GM23338 (cell line): ENCODE data around the gene EPHA3. TPM values are rescaled to one million over a fixed set of nuclear protein-coding genes. Genes with fewer than 3 reads are reported as not detected.

Experiments used
- ATAC-seq: fragments of 200-7000 bp; cut with Tn5 transposase; 3 replicates; pipeline ENCODE4 v1.9.1; 2020
- DNase-seq: peaks from one replicate; pipeline ENCODE4 v3.0.0-alpha.2; 2015; ENCODE audit warnings: low spot score
- H2AFZ ChIP-seq: fragments of 200-600 bp; sonication (generic); 2 replicates; pipeline ENCODE4 v1.8.0; 2016; ENCODE audit warnings: antibody characterized with exemption, mild to moderate bottlenecking, moderate library complexity
- H3F3A ChIP-seq: fragments of 200-600 bp; sonication (generic); replicated peaks from 2 replicates; pipeline ENCODE4 v1.8.0; 2017; ENCODE audit warnings: antibody characterized with exemption, mixed run types, low read depth
- H3K27ac ChIP-seq: fragments of 200-600 bp; sonication (generic); 2 replicates; pipeline ENCODE4 v1.6.1; 2016; ENCODE audit warnings: low read depth
- H3K27me3 ChIP-seq: fragments of 200-600 bp; sonication (generic); 2 replicates; pipeline ENCODE4 v1.8.0; 2016; ENCODE audit warnings: mild to moderate bottlenecking, mixed run types, moderate library complexity; ENCODE audit not compliant: insufficient read depth
- H3K36me3 ChIP-seq: fragments of 200-600 bp; sonication (generic); 2 replicates; pipeline ENCODE4 v1.8.0; 2016; ENCODE audit warnings: mild to moderate bottlenecking; ENCODE audit not compliant: insufficient read depth
- H3K4me1 ChIP-seq: fragments of 200-600 bp; sonication (generic); 2 replicates; pipeline ENCODE4 v1.8.0; 2016; ENCODE audit warnings: mild to moderate bottlenecking, moderate library complexity; ENCODE audit not compliant: insufficient read depth
- H3K4me2 ChIP-seq: fragments of 200-600 bp; sonication (generic); 2 replicates; pipeline ENCODE4 v1.7.1; 2017; ENCODE audit warnings: mixed run types
- H3K4me3 ChIP-seq: fragments of 200-600 bp; sonication (generic); 2 replicates; pipeline ENCODE4 v1.6.1; 2016; ENCODE audit warnings: mixed run types
- H3K79me2 ChIP-seq: fragments of 200-600 bp; sonication (generic); replicated peaks from 2 replicates; pipeline ENCODE4 v1.8.0; 2017; ENCODE audit warnings: mild to moderate bottlenecking; ENCODE audit not compliant: insufficient read depth
- H3K9me2 ChIP-seq: fragments of 200-600 bp; sonication (generic); 2 replicates; pipeline ENCODE4 v1.8.0; 2017; ENCODE audit not compliant: insufficient read depth
- H4K20me1 ChIP-seq: fragments of 200-600 bp; sonication (generic); replicated peaks from 2 replicates; pipeline ENCODE4 v1.8.0; 2017; ENCODE audit warnings: mild to moderate bottlenecking; ENCODE audit not compliant: insufficient read depth
- H3K27ac Mint-ChIP-seq: 2 replicates; pipeline ENCODE4 v1.8.0; 2020; ENCODE audit warnings: inconsistent platforms, mild to moderate bottlenecking, moderate library complexity, mixed read lengths
- H3K27me3 Mint-ChIP-seq: 3 replicates; pipeline ENCODE4 v1.8.0; 2022; ENCODE audit warnings: low read depth, mild to moderate bottlenecking, moderate library complexity, mixed read lengths, inconsistent platforms; ENCODE audit not compliant: insufficient read depth, poor library complexity
- H3K36me3 Mint-ChIP-seq: 3 replicates; pipeline ENCODE4 v1.8.0; 2021; ENCODE audit warnings: low read depth, mild to moderate bottlenecking, inconsistent platforms, moderate library complexity, mixed read lengths
- H3K4me1 Mint-ChIP-seq: 3 replicates; pipeline ENCODE4 v1.8.0; 2020; ENCODE audit warnings: mild to moderate bottlenecking, inconsistent platforms, mixed read lengths
- H3K4me3 Mint-ChIP-seq: 3 replicates; pipeline ENCODE4 v1.8.0; 2021; ENCODE audit warnings: moderate library complexity, mild to moderate bottlenecking, inconsistent platforms, mixed read lengths
- H3K9me3 Mint-ChIP-seq: 3 replicates; pipeline ENCODE4 v1.8.0; 2020; ENCODE audit warnings: moderate library complexity, mild to moderate bottlenecking, inconsistent platforms, mixed read lengths
- EZH2phosphoT487 ChIP-seq: fragments of 200-600 bp; sonication (generic); IDR thresholded peaks from one replicate; pipeline ENCODE4 v1.8.1; 2018; ENCODE audit warnings: antibody characterized with exemption; ENCODE audit not compliant: unreplicated experiment
- JUNB ChIP-seq: IDR thresholded peaks from one replicate; pipeline ENCODE4 v1.6.1; 2016; ENCODE audit warnings: antibody characterized with exemption; ENCODE audit not compliant: unreplicated experiment
- STAT1 ChIP-seq: IDR thresholded peaks from one replicate; pipeline ENCODE4 v1.6.1; 2016; ENCODE audit warnings: antibody characterized with exemption; ENCODE audit not compliant: unreplicated experiment
- ZNF114 ChIP-seq: fragments of 250-450 bp; sonication (Bioruptor Pico); IDR thresholded peaks from 2 replicates; pipeline ENCODE4 v1.5.0; 2020; ENCODE audit warnings: mild to moderate bottlenecking, moderate library complexity
- ZNF331 ChIP-seq: fragments of 250-450 bp; sonication (Bioruptor Pico); IDR thresholded peaks from 2 replicates; pipeline ENCODE4 v1.5.0; 2020; ENCODE audit warnings: low read depth, mild to moderate bottlenecking, moderate library complexity
- ZNF462 ChIP-seq: fragments of 250-450 bp; sonication (Bioruptor Pico); IDR thresholded peaks from 2 replicates; pipeline ENCODE4 v1.5.0; 2020; ENCODE audit warnings: mild to moderate bottlenecking, moderate library complexity
- polyA plus RNA-seq: library from polyadenylated mRNA; unstranded; fragments of >200 nt; fragmentation: Nextera tagmentation; extraction: Ambion mirVana; gene quantifications from 2 replicates; pipeline ENCODE4 v1.2.1, GENCODE V29; 2016
- total RNA-seq: library from RNA; depleted of rRNA; stranded (reverse); fragments of >200 nt; shearing (Covaris generic); gene quantifications from 2 replicates; pipeline ENCODE4 v1.2.3, GENCODE V29; 2014
- TF ChIP-seq, protein P1 (sequence below), 2 experiments: fragments of 200-600 bp in 1 of 2; sonication (generic) in 1 of 2; conservative IDR thresholded peaks; 2 replicates each; pipeline versions ENCODE4 v1.5.1 to v1.6.1; 2016 to 2017; ENCODE audit warnings: antibody characterized with exemption in 2 of 2, low read depth in 2 of 2, mild to moderate bottlenecking in 2 of 2, moderate library complexity in 1 of 2
- TF ChIP-seq, protein P2 (sequence below): IDR thresholded peaks from one replicate; pipeline ENCODE4 v1.6.1; 2018; ENCODE audit warnings: antibody characterized with exemption; ENCODE audit not compliant: unreplicated experiment

The EPHA3 gene
- total and polyA plus RNA-seq, 2 experiments from 2014 or later = 0.05 to 0.21 TPM

- H3K4me1 Mint-ChIP-seq = no peaks in the 10 kb centered on the region
- ATAC-seq = no peak
- Histone ChIP-seq H3K4me3 (no peak overlapping the region), H3K4me1 (no peaks in the 10 kb centered on the region), H3K27me3 (no peaks in the 10 kb centered on the region), H3K9me2 (no peaks in the 10 kb centered on the region), H3K36me3 (no peaks in the 10 kb centered on the region), H3K4me2 (no peak overlapping the region), H4K20me1 (no peaks in the 10 kb centered on the region), H3K27ac (no peak overlapping the region), H3F3A (no peaks in the 10 kb centered on the region), H3K79me2 (no peaks in the 10 kb centered on the region), H2AFZ (no peak overlapping the region)
- no peak overlapping the region for H3K27ac Mint-ChIP-seq
- no peak for TF ChIP-seq EZH2phosphoT487
- TF ChIP-seq ZNF331 (CRISPR knock-in tag) = no peak
- TF ChIP-seq, protein P1, sequence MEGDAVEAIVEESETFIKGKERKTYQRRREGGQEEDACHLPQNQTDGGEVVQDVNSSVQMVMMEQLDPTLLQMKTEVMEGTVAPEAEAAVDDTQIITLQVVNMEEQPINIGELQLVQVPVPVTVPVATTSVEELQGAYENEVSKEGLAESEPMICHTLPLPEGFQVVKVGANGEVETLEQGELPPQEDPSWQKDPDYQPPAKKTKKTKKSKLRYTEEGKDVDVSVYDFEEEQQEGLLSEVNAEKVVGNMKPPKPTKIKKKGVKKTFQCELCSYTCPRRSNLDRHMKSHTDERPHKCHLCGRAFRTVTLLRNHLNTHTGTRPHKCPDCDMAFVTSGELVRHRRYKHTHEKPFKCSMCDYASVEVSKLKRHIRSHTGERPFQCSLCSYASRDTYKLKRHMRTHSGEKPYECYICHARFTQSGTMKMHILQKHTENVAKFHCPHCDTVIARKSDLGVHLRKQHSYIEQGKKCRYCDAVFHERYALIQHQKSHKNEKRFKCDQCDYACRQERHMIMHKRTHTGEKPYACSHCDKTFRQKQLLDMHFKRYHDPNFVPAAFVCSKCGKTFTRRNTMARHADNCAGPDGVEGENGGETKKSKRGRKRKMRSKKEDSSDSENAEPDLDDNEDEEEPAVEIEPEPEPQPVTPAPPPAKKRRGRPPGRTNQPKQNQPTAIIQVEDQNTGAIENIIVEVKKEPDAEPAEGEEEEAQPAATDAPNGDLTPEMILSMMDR (conservative IDR thresholded peaks at IDR 0.05; ENCODE audit: low read depth in 2 of 2) = no peak
- no peak for DNase-seq
- no peak overlapping the region for H3K4me3 Mint-ChIP-seq
- no peaks in the 10 kb centered on the region for H3K27me3 Mint-ChIP-seq
- H3K9me3 Mint-ChIP-seq = no peaks in the 10 kb centered on the region
- H3K36me3 Mint-ChIP-seq = no peaks in the 10 kb centered on the region
These were observed 333.7 kb downstream of the EPHA3 start for GRCh38 chr3:89441141-89441540.

- Mint-ChIP-seq H3K27ac (no peak overlapping the region), H3K4me3 (no peak overlapping the region), H3K36me3 (no peaks in the 10 kb centered on the region), H3K9me3 (no peaks in the 10 kb centered on the region), H3K4me1 (peaks cover 2% of the 10 kb centered on the region; the same call in 1 of the 3 replicates), H3K27me3 (no peaks in the 10 kb centered on the region)
- H2AFZ ChIP-seq = no peak overlapping the region
- H3K4me3 ChIP-seq = no peak overlapping the region
- no peaks in the 10 kb centered on the region for H3K79me2 ChIP-seq
- TF ChIP-seq, protein P2, sequence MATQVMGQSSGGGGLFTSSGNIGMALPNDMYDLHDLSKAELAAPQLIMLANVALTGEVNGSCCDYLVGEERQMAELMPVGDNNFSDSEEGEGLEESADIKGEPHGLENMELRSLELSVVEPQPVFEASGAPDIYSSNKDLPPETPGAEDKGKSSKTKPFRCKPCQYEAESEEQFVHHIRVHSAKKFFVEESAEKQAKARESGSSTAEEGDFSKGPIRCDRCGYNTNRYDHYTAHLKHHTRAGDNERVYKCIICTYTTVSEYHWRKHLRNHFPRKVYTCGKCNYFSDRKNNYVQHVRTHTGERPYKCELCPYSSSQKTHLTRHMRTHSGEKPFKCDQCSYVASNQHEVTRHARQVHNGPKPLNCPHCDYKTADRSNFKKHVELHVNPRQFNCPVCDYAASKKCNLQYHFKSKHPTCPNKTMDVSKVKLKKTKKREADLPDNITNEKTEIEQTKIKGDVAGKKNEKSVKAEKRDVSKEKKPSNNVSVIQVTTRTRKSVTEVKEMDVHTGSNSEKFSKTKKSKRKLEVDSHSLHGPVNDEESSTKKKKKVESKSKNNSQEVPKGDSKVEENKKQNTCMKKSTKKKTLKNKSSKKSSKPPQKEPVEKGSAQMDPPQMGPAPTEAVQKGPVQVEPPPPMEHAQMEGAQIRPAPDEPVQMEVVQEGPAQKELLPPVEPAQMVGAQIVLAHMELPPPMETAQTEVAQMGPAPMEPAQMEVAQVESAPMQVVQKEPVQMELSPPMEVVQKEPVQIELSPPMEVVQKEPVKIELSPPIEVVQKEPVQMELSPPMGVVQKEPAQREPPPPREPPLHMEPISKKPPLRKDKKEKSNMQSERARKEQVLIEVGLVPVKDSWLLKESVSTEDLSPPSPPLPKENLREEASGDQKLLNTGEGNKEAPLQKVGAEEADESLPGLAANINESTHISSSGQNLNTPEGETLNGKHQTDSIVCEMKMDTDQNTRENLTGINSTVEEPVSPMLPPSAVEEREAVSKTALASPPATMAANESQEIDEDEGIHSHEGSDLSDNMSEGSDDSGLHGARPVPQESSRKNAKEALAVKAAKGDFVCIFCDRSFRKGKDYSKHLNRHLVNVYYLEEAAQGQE = no peak
- no peak for TF ChIP-seq JUNB
- TF ChIP-seq, protein P1 (conservative IDR thresholded peaks at IDR 0.05; ENCODE audit: low read depth in 2 of 2) = no peak
- TF ChIP-seq ZNF462 (CRISPR knock-in tag) = no peak
- TF ChIP-seq STAT1 = no peak
- TF ChIP-seq ZNF114 (CRISPR knock-in tag) = no peak
- H3K9me2 ChIP-seq = no peaks in the 10 kb centered on the region
- no peaks in the 10 kb centered on the region for H3F3A ChIP-seq
- no peak overlapping the region for H3K4me2 ChIP-seq
- no peaks in the 10 kb centered on the region for H3K36me3 ChIP-seq
- no peak for DNase-seq
- no peaks in the 10 kb centered on the region for H3K27me3 ChIP-seq
- no peak overlapping the region for H3K27ac ChIP-seq
- no peaks in the 10 kb centered on the region for H3K4me1 ChIP-seq
- no peak for ATAC-seq
- no peaks in the 10 kb centered on the region for H4K20me1 ChIP-seq
These were observed 339.2 kb downstream of the EPHA3 start for GRCh38 chr3:89446593-89446992.
